ENCODE data around the gene MEA1. TPM values are rescaled to one million over a fixed set of nuclear protein-coding genes. Genes with fewer than 3 reads are reported as not detected.

Gene MEA1
- total RNA-seq, 1 experiment from 2014 or later: 64.8 TPM

GRCh38 chr6:43060755-43061633 lies 47.2 kb upstream of the MEA1 start (continued):
- no peak for TF ChIP-seq ZBTB33 (IDR thresholded peaks at IDR 0.05; ENCODE audit: extremely low read depth, insufficient replicate concordance, low read length)
- no peak for TF ChIP-seq ATF3 (IDR thresholded peaks at IDR 0.05)
- TF ChIP-seq RAD21 (IDR thresholded peaks at IDR 0.05; ENCODE audit: low read depth): no peak
- TF ChIP-seq, protein P1, sequence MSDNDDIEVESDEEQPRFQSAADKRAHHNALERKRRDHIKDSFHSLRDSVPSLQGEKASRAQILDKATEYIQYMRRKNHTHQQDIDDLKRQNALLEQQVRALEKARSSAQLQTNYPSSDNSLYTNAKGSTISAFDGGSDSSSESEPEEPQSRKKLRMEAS (IDR thresholded peaks at IDR 0.05): no peak
- no peak for TF ChIP-seq ZFX (IDR thresholded peaks at IDR 0.05)
- no peak for TF ChIP-seq SP1 (IDR thresholded peaks at IDR 0.05; ENCODE audit: low read depth)
- TF ChIP-seq YY1 (IDR thresholded peaks at IDR 0.05; ENCODE audit: extremely low read depth, insufficient replicate concordance, low read depth, low read length): no peak

DNA sequence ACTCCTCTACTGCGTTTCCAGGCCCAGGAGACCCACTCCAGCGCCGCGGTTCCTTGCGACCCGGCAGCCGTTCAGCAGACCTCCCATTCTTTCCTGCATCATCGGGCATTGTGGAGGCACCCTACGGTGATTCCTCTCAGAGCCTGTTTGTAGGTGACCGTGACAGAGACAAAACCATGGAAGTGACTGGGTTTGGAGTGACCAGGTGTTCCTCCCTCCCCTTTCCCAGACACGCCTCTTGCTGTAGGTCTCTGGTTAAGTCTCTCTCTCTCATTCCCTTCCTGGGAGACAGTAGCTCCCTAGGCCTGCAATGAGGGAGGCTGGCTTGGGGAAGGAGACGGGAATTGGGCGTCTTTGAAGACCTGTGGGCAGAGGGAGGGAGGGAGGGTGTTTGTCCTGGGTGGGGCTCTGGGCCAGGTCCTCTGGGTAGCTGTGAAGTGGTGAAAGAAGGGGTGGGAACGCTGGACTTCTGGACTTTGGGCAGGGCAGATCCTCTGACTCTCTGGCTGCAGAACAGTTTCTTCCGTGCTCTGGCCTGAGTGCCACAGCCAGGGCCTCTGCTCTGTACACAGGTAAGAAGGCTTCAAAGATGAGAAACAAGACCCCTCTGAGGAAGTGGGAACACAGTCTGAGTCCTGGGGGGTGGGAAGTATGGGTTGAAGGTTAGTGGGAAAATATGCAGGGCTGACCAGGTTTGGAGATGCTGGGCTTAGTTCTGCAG lies 46.4 kb upstream of the MEA1 start:
- no TSS peak for BruUV-seq (replicated peaks)
- POLR2A ChIA-PET: interaction anchor here (1.4 to 1.5 kb wide), 2 partner anchors 46 to 76 kb away, joined by 7 to 9 read pairs; partner anchors contain the start of genes KLHDC3, MEA1 and PPP2R5D

More for the DNA sequence above, 46.4 kb upstream of the MEA1 start:
- H4K20me1 ChIP-seq (ENCODE audit: insufficient read depth): no peaks in the 10 kb centered on the region
- peaks cover 24% of the 10 kb centered on the region for H3K79me2 ChIP-seq (ENCODE audit: insufficient read depth, low read length)
- ATAC-seq: peak; percentile 28
- DNase-seq (ENCODE audit: low read depth, low spot score): no peak
- peak overlapping the region; percentile 89 for H3K4me3 ChIP-seq (replicated peaks in 1 of 2; ENCODE audit: low read depth in 1 of 2, low read length in 2 of 2)
- ChIA-PET RAD21 (ENCODE audit: low non-redundant PET in 1 of 2, low total read pairs in 2 of 2, uncharacterized antibody in 2 of 2, unreplicated experiment in 2 of 2) (no interaction called here), CTCF (interaction anchor here (1.0 kb wide), 1 partner anchor 83 kb away, joined by 5 read pairs; no protein-coding TSS in a partner anchor)
- no peaks in the 10 kb centered on the region for H3K9me2 ChIP-seq (ENCODE audit: insufficient read depth)
- TF ChIP-seq ZBTB33 (IDR thresholded peaks at IDR 0.05; ENCODE audit: extremely low read depth, insufficient replicate concordance, low read length) (no peak), RAD21 (IDR thresholded peaks at IDR 0.05; ENCODE audit: low read depth) (no peak), EGR1 (IDR thresholded peaks at IDR 0.05; ENCODE audit: low read depth) (no peak)
- H3K4me1 ChIP-seq (ENCODE audit: control insufficient read depth in 1 of 2, insufficient read depth in 2 of 2, low read length in 2 of 2): peaks cover 8 to 20% of the 10 kb centered on the region in 2 experiments; a peak in 3 of 4 replicates
- peak overlapping the region; percentile 65 for H3K9ac ChIP-seq (ENCODE audit: low read length)
- peak overlapping the region; percentile 81 for H3K4me2 ChIP-seq (ENCODE audit: low read length)
- no peaks in the 10 kb centered on the region for H3K27me3 ChIP-seq (ENCODE audit: insufficient read depth, low read length)
- H3K27ac ChIP-seq (ENCODE audit: low read depth, low read length): peak overlapping the region; percentile 59; the same call in 1 of the 2 replicates
- intact Hi-C loops (cut with micrococcal nuclease): no loop called here
- H2AFZ ChIP-seq (ENCODE audit: low read depth, low read length, poor library complexity, severe bottlenecking): peak overlapping the region; percentile 67
- H3K36me3 ChIP-seq (ENCODE audit: control insufficient read depth in 1 of 2, insufficient read depth in 2 of 2, low read length in 2 of 2): peaks cover 0 to 18% of the 10 kb centered on the region in 2 experiments; a peak in 1 of 4 replicates
- H3K9me3 ChIP-seq (ENCODE audit: control insufficient read depth in 1 of 2, insufficient read depth in 1 of 2, low read depth in 1 of 2, low read length in 2 of 2): no peaks in the 10 kb centered on the region
